Superior temporal gyrus (tissue), 1 donor: ENCODE results near the gene PCSK4.
"Not testable (repeated sequence)": the region's sequence is repeated elsewhere in the genome, so short reads cannot be mapped to it uniquely, and the experiment has no call there.

Experiments used
- DNase-seq: peaks from one replicate; pipeline ENCODE4 v3.0.0-alpha.2; 2016; ENCODE audit errors: extremely low spot score

PCSK4 gene

DNA sequence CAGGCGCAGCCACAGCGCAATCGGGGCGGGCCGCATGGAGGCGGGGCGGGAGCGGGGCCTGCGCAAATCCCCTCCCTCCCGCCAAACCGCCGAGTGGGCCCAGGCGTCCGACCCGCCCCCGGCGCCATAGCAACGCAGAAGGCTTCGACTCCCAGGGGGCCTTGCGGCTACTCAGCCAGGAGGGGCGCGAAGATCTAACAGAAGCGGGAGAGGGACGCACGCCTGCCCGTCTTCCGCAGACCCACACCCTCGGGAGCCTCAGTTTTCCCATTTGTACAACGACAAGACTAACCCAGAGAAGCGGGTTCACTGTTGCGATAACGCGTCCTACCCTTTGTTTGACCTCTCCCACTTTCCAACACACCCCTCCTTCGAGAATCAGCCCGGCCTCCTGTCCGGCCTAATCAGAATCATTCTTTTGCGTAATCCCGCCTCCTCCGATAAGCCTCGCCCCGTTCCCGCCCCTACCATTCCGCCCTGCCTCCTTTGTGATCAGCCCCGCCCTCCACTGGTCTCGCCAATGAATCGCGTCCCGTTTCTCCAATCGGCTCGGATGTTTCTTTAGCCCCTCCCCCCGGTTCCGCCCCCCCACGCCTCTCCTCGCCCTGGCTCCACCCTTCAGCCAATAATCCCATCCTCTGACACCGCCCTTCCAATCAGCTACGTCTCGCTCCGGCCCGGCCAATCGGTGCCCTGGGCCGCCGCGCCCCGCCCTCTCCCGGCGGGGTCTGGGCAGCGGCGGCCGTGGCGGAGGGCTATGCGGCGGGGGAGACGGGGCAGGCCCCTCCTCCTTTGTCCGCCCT, at the start of gene PCSK4:
Gene PCSK4, minus strand, starts transcription at position 40 of the 803 bp plus-strand sequence. Its CDS starts 4 bp downstream, at position 36.
- DNase-seq = peak; percentile 98

DNA sequence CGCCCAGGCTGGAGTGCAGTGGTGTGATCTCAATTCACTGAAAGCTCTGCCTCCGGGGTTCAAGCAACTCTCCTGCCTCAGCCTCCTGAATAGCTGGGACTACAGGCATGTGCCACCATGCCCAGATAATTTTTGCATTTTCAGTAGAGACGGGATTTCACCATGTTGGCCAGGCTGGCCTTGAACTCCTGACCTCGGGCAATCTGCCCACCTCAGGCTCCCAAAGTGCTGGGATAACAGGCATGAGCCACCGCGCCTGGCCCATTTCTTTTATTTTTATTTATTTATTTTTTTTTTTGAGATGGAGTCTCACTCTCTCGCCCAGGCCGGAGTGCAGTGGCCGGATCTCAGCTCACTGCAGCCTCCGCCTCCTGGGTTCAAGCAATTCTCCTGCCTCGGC, 49.6 kb upstream of the PCSK4 start:
- DNase-seq = not testable (repeated sequence)

DNA sequence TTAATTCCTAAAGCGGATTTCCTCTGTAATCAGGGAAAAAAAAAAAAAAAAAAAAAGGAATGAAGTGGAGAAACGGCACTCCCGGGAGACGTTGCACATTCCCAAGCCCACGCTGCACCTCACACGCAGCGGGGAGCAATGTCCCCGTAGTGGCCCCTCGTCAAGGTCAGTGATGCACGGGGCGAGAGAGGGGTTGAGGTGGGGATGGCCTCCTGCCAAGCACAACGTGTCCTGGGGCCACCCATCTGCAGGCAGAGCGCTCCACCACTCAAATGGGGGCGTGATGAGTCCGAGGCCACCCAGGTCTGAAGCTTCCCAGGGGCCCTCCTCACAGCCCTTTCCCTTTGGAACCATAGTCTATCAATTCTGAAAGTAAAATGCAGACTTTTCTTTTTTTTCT, 48.8 kb upstream of the PCSK4 start:
- DNase-seq = no peak

DNA sequence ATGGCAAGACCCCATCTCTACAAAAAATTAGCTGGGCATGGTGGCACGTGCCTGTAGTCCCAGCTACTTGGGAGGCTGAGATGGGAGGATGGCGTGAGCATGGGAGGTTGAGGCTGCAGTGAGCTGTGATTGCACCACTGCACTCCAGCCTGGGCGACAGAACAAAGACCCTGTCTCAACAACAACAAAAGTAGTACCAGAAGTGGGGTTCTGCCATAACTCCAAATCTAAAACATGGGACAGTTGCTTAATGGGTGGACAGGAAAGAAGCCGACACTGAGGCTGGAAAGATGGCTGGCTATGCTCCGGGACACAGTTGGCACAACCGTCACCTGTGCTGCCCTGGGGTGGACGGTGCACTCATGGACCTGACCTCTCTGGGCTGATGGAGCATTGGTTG, 45.5 kb upstream of the PCSK4 start:
- DNase-seq = not testable (repeated sequence)

DNA sequence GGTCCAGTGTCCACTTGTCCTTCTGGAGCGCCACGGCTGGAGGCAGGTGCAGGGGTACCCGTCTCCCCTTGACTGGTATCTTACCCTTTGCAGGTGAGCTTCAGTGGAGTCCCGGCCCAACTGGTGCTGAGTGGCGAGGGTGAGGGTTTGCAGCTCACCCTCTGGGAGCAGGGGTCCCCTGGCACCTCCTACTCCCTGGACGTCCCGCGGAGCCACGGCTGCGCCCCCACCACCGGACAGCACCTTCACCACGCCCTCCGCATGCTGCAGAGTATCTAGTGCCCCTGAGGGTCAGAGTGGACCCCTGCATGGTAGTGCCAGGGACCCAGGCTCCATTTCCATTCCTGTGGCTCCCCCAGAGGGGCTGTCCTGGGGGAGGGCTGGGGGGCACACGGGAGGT, 44.8 kb upstream of the PCSK4 start:
- no peak for DNase-seq

DNA sequence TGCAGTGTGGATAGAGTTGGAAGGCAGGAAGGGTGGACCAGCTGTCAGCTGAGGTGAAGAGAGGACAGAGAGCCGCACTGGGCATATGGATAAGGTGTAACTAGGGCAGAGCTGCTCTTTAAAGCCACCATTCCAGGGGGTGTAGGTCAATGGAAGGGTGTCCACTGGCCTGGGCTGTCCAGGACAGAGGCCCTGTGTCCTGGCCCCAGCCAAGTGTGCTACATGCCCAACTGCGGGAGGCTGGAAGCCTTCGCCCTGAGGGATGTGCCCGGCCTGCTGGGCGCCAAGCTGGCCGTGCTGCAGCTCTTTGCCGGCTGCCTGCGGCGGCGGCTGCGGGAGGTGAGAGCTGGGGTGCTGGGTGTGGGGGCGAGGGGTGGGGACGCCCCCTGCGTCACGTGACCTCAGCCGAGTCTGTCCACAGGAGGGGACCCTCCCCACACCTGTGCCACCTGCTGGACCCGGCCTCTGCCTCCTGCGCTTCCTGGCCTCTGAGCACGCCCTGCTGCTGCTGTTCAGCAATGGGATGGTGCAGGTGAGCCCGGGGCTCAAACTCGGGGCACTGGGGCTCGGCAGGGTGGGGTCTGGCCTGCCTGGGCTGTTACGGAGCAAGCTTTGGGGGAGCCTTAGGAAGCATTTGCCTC, 43.5 kb upstream of the PCSK4 start:
- no peak for DNase-seq

DNA sequence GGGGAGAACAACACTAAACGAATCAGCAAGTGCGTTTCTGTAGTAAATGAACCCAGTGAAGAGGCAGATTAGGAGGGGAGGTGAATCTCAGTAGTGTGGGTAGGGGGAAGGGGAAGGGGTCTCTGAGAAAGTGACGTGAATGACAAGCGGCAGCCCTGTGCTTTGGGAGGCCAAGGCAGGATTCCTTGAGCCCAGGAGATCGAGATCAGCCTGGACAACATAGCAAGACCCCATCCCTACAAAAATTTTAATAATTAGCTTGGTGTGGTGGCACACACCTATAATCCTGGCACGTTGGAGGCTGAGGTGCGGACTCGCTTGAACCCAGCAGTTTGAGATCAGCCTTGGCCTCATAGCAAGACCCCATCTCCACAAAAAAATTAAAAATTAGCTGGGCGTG, 41.9 kb upstream of the PCSK4 start:
- DNase-seq = no peak

DNA sequence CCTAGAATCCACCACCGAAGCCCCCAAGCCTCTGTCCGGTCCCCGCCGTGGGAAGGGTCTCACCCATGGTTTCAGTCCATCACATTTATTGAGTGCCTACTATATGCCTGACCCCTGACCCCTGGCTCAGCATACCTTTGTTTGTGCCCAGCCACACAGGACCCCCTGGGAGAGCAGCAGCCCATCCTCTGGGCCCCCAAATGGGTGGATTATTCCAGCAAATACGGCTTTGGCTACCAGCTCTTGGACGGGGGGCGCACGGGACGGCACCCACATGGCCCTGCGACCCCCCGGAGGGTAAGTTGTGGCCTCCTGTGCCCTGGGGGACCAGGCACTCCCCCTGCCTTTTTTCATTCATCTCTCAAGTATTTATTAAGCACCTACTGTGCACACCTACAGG, 41.4 kb upstream of the PCSK4 start:
- no peak for DNase-seq

DNA sequence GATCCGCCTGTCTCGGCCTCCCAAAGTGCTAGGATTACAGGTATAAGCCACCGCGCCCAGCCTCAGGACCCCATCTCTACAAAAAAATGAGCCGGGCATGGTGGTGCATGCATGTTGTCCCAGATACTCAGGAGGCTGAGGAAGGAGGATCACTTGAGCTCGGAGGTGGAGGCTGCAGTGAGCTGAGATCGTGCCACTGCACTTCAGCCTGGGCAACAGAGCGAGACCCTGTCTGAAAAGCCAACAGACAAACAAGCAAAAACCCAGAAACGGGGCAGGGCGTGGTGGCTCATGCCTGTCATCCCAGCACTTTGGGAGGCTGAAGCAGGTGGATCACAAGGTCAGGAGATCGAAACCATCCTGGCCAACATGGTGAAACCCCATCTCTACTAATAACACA, 40.7 kb upstream of the PCSK4 start:
- DNase-seq = not testable (repeated sequence)

DNA sequence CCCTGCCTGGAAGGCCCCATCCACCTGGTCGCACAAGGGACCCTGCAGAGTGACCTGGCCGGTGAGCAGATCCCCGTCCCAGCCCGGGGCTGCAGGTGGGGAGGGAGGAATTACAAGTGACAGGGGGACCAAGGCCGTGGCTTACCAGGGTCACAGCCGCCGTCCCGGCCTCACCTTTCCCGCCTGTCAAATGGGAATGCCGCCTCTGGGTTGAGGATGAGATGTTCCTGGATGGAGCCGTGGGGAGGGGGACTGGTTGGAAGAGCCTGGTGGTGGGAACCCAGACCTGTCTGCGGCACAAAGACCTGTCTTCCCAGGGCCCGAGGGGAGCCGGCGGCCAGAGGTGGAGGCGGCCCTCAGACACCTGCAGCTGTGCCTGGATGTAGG, 39.3 kb upstream of the PCSK4 start:
- DNase-seq = no peak

DNA sequence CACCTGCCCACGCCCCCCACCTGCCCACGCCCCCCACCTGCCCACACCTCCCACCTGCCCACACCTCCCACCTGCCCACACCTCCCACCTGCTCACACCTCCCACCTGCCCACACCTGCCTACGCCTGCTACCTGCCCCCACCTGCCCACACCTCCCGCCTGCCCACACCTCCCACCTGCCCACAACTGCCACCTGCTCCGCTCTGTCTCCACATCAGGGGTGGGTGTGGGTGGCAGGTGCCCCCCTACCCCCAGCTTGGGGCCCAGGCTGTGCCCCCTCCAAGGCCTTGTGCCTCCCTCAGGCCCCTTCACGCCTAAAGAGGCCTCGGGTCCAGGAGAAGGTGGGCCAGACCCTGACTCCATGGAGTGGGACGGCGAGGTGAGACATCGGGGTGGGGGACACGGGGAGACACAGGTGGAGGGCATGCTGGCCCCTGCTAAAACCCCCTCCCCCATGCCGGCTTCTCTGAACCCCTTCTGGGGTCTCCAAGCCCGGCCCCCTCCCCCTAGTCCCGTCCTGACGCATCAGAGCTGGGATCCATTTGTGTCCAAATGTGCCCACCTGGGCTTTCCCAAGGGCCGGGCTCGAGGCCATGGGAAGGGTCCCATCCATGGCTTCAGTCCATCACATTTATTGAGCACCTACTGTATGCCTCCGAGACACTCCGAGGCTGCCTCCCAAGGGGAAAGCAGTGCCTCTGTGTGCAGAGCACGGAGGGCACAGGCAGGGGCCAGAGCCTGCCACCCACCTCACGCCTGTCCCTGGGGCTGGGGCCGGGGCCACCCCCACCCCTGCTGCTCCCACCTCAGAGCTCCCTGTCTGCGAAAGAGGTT, 38.7 kb upstream of the PCSK4 start:
- DNase-seq = no peak

DNA sequence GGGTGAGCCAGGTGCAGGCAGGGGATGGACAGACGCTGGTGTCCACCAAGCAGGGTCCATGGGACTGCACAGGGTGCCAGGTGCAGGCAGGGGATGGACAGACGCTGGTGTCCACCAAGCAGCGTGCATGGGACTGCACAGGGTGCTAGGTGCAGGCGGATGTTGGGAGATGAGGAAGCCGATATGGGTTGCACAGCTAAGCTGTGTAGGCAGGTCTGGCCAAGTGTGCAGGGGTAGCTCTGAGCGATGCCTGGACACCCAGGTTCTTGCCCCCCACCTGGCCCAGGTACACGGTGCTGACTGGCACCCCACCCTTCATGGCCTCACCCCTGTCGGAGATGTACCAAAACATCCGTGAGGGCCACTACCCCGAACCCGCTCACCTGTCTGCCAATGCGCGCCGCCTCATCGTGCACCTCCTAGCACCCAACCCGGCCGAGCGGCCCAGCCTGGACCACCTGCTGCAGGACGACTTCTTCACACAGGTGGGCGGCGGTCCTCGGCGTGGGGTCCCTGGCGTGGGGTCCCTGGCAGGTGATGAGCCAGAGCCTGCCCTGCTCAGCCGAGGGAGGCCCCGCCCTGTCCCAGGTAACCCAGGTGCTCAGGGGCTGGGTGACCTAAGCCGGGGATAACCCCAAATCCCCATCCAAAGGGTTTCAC, 37.6 kb upstream of the PCSK4 start:
- DNase-seq = no peak

DNA sequence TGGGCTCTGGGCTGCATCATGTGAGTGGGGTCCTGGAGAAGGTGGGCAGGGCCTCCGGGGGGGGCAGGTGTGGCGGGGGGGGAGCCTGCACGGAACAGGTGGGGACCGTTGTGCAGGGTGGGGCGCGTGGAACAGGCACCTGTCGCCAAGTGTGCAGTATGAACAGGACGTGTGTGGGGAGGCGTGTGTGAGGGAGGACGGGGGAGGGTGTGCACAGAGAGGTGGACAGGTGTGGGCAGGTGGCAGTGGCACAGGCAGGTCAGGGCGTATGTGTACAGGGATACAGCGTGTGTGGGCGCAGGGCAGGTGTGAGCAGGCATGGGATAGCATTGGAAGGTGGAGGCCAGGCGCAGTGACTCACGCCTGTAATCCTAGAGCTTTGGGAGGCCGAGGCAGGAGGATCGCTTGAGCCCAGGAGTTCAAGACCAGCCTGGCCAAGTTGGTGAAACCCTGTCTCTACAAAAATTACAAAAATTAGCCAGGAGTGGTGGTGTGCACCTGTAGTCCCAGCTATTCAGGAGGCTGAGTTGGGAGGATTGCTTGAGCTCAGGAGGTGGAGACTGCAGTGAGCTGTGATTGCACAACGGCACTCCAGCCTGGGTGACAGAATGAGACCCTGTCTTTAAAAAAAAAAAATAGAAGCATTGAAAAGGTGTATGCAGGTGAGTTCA, 37.0 kb upstream of the PCSK4 start:
- DNase-seq = no peak

DNA sequence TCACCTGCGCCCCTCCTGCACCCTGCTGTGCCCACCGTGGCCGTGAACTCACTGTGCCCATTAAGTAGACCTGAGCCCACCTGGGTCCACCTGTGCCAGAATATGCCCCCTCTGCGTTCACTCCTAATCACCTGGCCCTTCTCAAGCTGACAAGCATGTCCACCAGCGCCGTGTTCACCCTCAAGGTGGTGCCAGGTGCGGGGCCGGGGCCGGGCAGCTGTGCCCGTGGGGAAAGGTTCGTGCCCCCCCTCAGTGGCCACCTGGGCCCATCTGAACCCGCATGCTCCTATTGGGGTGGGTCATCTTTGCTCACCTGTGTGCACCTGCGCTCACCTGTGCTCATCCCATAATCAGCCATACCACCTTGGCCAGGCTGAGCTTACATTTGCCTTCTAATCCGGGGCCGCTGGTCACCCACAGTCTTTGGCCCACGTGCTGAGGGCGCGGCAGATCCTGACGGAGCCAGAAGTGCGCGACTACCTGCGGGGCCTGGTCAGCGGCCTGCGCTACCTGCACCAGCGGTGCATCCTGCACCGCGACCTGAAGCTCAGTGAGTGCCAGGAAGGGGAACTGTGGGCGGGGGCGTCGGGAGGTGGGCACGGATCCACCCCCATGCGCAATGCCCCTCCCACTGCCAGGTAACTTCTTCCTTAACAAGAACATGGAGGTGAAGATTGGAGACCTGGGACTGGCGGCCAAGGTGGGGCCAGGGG, 36.1 kb upstream of the PCSK4 start:
- DNase-seq = no peak

DNA sequence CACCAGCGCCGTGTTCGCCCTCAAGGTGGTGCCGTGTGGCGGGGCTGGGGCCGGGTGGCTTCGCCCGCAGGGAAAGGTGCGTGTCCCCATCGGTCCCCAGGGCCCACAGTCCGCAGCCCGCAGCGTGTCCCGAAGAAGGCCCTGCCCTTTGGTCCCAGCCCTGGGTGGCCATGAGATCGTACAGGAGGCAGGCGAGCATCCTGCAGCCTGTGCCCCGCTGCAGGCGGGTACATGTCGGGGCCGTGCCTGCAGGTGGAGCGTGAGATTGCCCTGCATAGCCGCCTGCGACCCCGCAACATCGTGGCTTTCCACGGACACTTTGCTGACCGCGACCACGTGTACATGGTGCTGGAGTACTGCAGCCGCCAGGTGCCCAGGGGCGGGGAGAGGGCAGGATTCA, 35.2 kb upstream of the PCSK4 start:
- no peak for DNase-seq

DNA sequence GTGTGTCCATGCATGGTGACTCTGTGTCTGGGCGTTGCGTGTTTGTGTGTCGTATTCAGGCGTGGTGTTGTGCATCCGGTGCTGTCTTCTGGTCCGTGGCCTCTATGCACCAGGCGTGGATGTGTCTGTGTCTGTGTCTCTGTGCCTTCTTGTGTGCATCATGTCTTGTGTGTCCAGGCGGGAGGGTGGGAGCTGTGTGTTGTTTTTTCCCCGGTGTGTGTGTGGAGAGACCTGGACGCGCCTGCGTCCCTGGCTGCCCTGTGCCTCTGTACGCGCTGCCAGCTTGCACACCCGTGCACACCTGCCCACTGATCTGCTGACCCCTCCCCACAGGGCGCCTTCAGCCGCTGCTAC, 34.8 kb upstream of the PCSK4 start:
- DNase-seq = no peak

DNA sequence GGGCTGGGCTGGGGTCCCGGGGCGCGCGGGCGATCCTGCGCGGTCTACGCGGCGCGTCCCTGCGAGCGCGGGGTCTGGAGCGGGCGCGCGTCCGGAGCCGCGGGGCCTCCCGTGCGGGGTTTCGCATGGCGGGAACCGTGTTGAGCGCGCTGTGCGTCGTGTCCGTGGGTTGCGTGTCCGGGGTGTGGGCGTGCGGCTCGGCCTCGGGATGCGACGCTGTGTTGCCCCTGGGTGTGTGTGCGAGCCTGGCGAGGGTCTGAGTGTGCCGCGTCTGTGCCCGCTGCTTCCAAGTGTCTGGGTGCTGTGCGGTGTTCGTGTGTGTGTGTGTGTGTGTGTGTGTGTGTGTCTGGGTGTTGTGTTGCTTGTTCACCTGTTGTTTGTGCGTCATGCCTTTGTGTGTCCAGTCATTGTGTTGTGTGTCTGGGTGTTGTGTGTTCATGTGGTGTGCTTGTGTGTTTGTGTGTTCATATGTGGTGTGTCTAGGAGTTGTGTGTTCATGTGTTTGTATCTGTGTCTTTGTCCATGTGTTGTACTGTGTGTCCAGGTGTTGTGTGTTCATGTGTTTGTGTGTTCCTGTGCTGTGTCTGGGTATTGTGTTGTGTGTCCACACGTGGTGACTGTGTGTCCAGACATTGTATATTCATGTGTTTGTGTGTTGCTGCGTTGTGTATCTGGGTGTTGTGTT, 34.3 kb upstream of the PCSK4 start:
- no peak for DNase-seq

DNA sequence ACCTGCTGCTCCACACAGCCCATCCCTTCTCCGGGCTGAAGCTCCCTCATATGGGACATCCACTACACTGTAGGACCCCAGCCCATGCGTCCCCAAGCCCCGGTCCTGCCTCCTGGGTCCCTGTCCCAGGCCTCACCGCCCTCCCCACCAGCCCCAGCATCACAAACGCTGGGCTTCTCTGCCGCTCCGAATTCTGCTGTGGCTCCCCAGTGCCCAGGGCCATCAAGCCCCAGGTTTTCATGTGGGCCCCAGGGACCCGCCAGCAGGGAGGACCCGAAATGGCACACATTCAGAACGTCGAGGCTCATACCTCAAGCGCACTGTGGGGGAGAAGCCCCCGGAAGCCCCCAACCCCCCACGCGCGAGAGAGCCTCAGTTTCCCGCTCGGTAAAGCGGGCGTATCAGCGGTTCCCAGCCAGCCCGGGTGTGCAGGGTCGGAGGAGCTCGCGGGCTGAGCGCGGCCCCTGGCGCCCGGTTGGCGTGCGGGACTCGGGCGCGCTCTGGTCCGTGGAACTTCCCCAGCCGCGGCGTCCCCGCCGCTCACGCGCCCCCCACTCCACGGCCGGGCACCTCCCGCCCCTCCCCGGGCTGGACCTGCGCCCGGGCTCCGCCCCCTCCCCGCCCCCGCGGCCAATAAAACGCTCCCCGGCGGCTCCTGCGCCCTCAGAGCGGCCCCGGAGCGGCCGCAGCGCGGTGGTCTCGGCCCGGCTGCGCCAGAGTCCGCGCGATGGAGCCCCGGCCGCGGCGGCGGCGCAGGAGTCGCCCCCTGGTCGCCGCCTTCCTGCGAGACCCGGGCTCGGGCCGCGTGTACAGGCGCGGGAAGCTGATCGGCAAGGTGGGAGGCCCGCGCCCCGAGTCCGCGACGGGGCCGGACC, 33.5 kb upstream of the PCSK4 start, which contains the start of gene PLK5:
Gene PLK5, plus strand, starts transcription at position 666 of the 875 bp plus-strand sequence. CDS start 2,920 bp downstream, outside the sequence.
- no peak for DNase-seq

DNA sequence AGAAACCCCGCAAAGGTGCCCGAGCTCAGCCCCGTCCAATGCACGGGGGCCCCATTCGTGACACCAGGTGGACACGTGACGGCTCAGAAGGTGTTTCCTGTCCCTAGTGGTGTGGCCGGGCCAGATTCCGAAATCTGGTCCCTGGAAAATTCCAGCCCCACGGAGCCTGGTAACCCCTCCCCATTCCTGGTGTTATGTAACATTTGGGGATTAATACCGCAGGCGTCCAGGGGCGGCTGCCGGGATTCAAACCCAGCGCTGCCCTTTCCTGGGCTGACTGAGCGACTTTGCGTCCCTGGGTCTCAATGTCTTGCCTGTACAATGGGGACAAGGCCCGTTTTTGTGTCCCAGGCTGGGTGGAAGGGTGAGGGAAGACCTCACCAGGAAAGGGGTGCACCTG, 32.7 kb upstream of the PCSK4 start:
- DNase-seq = no peak
